Omental fat pad (tissue), 4 donors: ENCODE results near the gene BAIAP2L1. TPM values are rescaled to one million over a fixed set of nuclear protein-coding genes. Genes with fewer than 3 reads are reported as not detected.

Experiments
- ATAC-seq: fragments of 150-250 bp; one replicate; pipeline ENCODE4 v1.9.1; 2016; ENCODE audit warnings: mild to moderate bottlenecking, moderate library complexity; ENCODE audit not compliant: low FRiP score
- DNase-seq: peaks from one replicate; pipeline ENCODE4 v3.0.0-alpha.2; 2019; ENCODE audit warnings: low spot score
- CTCF ChIP-seq, 3 donors: fragments of 450-650 bp; IDR thresholded peaks; one replicate each; pipeline ENCODE4 v1.5.1; 2016 to 2017; ENCODE audit warnings: antibody characterized with exemption in 3 of 3, mild to moderate bottlenecking in 3 of 3, moderate library complexity in 2 of 3
- total RNA-seq, 4 donors: library from RNA; depleted of rRNA; stranded (reverse); fragments of >200 nt; gene quantifications; one replicate each; pipeline ENCODE4 v1.1.0, GENCODE V29; 2016

Gene BAIAP2L1
- total RNA-seq, 4 donors from 2014 or later: 2.5 to 6.3 (median 3.0) TPM

- TF ChIP-seq CTCF (IDR thresholded peaks at IDR 0.05): no peak
Observed at GRCh38 chr7:98329100-98329790, 71.6 kb downstream of the BAIAP2L1 start.

GRCh38 chr7:98324782-98325181, 76.1 kb downstream of the BAIAP2L1 start:
- DNase-seq: no peak
- no peak for ATAC-seq

More at GRCh38 chr7:98329100-98329790, 71.6 kb downstream of the BAIAP2L1 start:
- no peak for DNase-seq
- ATAC-seq: no peak

GRCh38 chr7:98323597-98324322, 77.1 kb downstream of the BAIAP2L1 start:
- no peak for TF ChIP-seq CTCF (IDR thresholded peaks at IDR 0.05)
- no peak for DNase-seq
- no peak for ATAC-seq

More at GRCh38 chr7:98324782-98325181, 76.1 kb downstream of the BAIAP2L1 start:
- TF ChIP-seq CTCF (IDR thresholded peaks at IDR 0.05): no peak

GRCh38 chr7:98322331-98323270, 78.3 kb downstream of the BAIAP2L1 start:
- no peak for ATAC-seq
- TF ChIP-seq CTCF (IDR thresholded peaks at IDR 0.05): no peak
- no peak for DNase-seq

GRCh38 chr7:98321301-98321700, 79.6 kb downstream of the BAIAP2L1 start:
- TF ChIP-seq CTCF (IDR thresholded peaks at IDR 0.05): no peak

GRCh38 chr7:98319176-98319575, 81.7 kb downstream of the BAIAP2L1 start:
- no peak for ATAC-seq
- no peak for DNase-seq
- no peak for TF ChIP-seq CTCF (IDR thresholded peaks at IDR 0.05)

More at GRCh38 chr7:98321301-98321700, 79.6 kb downstream of the BAIAP2L1 start:
- no peak for DNase-seq
- no peak for ATAC-seq
